ENCODE results near the gene ARMH1. TPM values are rescaled to one million over a fixed set of nuclear protein-coding genes. Genes with fewer than 3 reads are reported as not detected.
A peak's percentile ranks its signal among the peaks of the same experiment; 100 is the strongest.
"Not testable (repeated sequence)": the region's sequence is repeated elsewhere in the genome, so short reads cannot be mapped to it uniquely, and the experiment has no call there.

Gene ARMH1
- total RNA-seq, 6 donors from 2014 or later = 4.6 to 29.3 (median 13.0) TPM

DNA sequence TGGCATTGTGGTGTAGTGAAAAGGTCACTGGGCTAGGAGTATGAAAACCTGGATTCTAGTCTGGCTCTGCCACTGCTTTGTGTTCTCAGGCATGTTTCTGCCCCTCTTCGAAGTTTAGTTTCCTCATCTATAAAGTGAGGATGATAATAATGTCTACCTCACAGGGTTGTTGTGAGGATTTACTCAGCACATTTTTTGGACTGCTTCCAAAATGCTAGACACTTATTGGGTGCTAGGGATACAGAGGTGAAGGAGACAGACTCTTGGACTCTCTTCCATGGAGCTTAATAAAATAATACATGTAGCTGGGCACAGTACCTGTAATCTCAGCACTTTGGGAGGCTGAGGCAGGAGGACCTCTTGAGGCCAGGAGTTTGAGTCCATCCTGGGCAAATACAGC lies 68.7 kb downstream of the ARMH1 start:
- ATAC-seq (ENCODE audit: low FRiP score in 2 of 2) (no peak), DNase-seq (no peak)
- Histone ChIP-seq H3K9me3 (no peaks in the 10 kb centered on the region), H3K27ac (no peak overlapping the region), H3K4me1 (peaks cover 6 to 9% (median 7%) of the 10 kb centered on the region in 4 donors), H3K27me3 (no peaks in the 10 kb centered on the region), H3K36me3 (no peaks in the 10 kb centered on the region), H3K4me3 (no peak overlapping the region)
- no peak for TF ChIP-seq EP300 (IDR thresholded peaks at IDR 0.05)
- WGBS, 2 donors = 84 to 100% methylated on average over 1 of the region's 1 CpG

DNA sequence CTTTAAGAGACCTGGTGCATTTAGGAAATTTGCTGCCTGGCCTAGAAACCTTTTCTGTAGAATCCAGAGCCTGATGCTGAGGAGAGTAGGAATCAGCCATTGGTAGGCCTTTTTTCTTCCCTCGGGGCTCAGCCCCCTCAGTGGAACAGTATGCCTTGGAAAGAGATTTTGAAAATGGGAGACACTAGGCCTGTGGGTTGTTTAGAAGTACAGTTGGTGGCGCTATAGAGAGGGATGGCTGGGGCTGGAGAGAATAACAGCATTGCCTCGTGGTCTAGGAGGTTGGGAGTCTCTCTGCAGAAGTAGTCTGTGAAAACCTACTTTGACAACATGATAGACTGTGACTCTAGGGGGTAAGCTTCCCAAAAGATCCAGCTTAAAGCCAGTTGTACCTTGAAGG lies 73.4 kb downstream of the ARMH1 start:
- H3K27ac ChIP-seq = no peak overlapping the region
- H3K27me3 ChIP-seq = no peaks in the 10 kb centered on the region
- WGBS, 2 donors = 90 to 92% methylated on average over 3 of the region's 3 CpGs
- H3K4me1 ChIP-seq = no peaks in the 10 kb centered on the region
- ATAC-seq (ENCODE audit: low FRiP score in 2 of 2) (no peak), DNase-seq (no peak)
- no peaks in the 10 kb centered on the region for H3K36me3 ChIP-seq
- TF ChIP-seq EP300 (IDR thresholded peaks at IDR 0.05) = no peak
- TF ChIP-seq POLR2AphosphoS5 (IDR thresholded peaks at IDR 0.05) = no peak
- TF ChIP-seq, protein P1, sequence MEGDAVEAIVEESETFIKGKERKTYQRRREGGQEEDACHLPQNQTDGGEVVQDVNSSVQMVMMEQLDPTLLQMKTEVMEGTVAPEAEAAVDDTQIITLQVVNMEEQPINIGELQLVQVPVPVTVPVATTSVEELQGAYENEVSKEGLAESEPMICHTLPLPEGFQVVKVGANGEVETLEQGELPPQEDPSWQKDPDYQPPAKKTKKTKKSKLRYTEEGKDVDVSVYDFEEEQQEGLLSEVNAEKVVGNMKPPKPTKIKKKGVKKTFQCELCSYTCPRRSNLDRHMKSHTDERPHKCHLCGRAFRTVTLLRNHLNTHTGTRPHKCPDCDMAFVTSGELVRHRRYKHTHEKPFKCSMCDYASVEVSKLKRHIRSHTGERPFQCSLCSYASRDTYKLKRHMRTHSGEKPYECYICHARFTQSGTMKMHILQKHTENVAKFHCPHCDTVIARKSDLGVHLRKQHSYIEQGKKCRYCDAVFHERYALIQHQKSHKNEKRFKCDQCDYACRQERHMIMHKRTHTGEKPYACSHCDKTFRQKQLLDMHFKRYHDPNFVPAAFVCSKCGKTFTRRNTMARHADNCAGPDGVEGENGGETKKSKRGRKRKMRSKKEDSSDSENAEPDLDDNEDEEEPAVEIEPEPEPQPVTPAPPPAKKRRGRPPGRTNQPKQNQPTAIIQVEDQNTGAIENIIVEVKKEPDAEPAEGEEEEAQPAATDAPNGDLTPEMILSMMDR (IDR thresholded peaks at IDR 0.05) = no peak
- no peak for TF ChIP-seq POLR2A (IDR thresholded peaks at IDR 0.05)
- H3K4me3 ChIP-seq = no peak overlapping the region
- H3K9me3 ChIP-seq = no peaks in the 10 kb centered on the region

DNA sequence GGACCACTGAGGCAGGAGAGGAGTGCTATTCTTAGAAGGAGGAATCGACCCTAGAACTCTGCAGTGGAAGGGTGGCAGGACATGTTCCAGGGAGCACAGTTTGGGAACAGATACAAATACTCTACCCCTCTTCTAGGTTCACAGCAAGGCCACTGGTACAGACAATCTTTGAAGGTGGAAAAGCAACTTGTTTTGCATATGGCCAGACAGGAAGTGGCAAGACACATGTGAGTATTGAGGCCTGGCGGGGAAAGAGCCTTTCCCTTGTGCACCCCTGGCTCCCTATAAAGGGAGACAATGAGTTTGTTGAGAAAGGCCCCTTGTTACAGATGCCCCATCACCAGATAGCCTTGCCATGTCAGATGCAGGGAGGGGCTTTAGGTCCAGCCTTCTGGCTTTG lies 82.9 kb downstream of the ARMH1 start:
- DNase-seq = no peak
- Histone ChIP-seq H3K4me3 (no peak overlapping the region), H3K4me1 (no peaks in the 10 kb centered on the region), H3K9me3 (no peaks in the 10 kb centered on the region), H3K27me3 (no peaks in the 10 kb centered on the region), H3K36me3 (peaks cover 0 to 14% (median 0%) of the 10 kb centered on the region in 4 donors), H3K27ac (peak overlapping the region in 2 of 4 donors; percentile 21 to 50)
- WGBS, 2 donors = 97 to 100% methylated on average over 2 of the region's 2 CpGs
- no peak for ATAC-seq (ENCODE audit: low FRiP score in 2 of 2)
- no peak for TF ChIP-seq POLR2A (IDR thresholded peaks at IDR 0.05)
- TF ChIP-seq POLR2AphosphoS5 (IDR thresholded peaks at IDR 0.05) = no peak
- TF ChIP-seq, protein P1 (IDR thresholded peaks at IDR 0.05) = no peak
- TF ChIP-seq EP300 (IDR thresholded peaks at IDR 0.05) = no peak

DNA sequence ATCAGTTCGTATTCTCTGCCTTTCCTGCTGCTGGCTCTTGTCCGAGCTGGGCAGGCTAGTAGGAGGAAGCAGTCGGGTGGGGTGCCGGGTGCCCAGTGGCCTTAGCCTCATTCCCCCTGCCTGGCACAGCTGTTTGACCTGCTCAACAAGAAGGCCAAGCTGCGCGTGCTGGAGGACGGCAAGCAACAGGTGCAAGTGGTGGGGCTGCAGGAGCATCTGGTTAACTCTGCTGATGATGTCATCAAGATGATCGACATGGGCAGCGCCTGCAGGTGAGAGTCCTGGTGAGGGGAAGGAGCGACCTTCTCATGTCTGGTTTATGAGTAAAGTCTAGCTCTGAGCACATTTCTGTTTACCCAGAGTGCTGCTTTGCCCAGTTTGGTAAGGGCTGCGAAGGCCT lies 84.6 kb downstream of the ARMH1 start:
- WGBS, 2 donors = 87 to 97% methylated on average over 10 to 11 of the region's 11 CpGs
- no peaks in the 10 kb centered on the region for H3K4me1 ChIP-seq
- TF ChIP-seq EP300 (IDR thresholded peaks at IDR 0.05) (no peak), POLR2AphosphoS5 (IDR thresholded peaks at IDR 0.05) (no peak), POLR2A (IDR thresholded peaks at IDR 0.05) (no peak)
- TF ChIP-seq, protein P1 (IDR thresholded peaks at IDR 0.05) = no peak
- H3K4me3 ChIP-seq = no peak overlapping the region
- H3K27me3 ChIP-seq = no peaks in the 10 kb centered on the region
- peak in 1 of 2 donors; percentile 44 for DNase-seq
- no peak overlapping the region for H3K27ac ChIP-seq
- ATAC-seq (ENCODE audit: low FRiP score in 2 of 2) = no peak
- H3K9me3 ChIP-seq = no peaks in the 10 kb centered on the region
- peaks cover 0 to 14% (median 0%) of the 10 kb centered on the region in 4 donors for H3K36me3 ChIP-seq

DNA sequence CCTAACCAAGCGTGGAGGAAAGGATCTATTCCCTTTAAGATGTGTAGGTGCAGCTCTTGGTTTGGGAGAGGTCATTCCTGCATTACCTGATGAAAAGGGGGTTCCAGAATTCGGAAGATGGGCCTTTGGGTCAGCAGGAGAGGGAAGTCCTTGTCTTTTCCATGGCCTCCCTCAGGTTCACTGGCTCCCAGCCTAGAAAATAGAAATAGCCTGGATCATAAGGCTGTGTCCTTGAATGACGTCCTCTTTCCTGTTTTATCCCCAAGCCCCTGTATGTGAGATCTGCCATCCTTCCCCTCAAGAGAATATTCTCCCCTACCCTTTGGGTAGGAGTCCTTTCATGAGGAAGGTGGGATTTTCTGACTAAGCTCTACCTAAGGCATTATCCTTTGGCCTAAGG lies 86.4 kb downstream of the ARMH1 start:
- Histone ChIP-seq H3K4me1 (no peaks in the 10 kb centered on the region), H3K27me3 (no peaks in the 10 kb centered on the region), H3K4me3 (no peak overlapping the region), H3K9me3 (no peaks in the 10 kb centered on the region), H3K36me3 (peaks cover 0 to 14% (median 0%) of the 10 kb centered on the region in 4 donors), H3K27ac (no peak overlapping the region)
- TF ChIP-seq POLR2A (IDR thresholded peaks at IDR 0.05) (no peak), POLR2AphosphoS5 (IDR thresholded peaks at IDR 0.05) (no peak), EP300 (IDR thresholded peaks at IDR 0.05) (no peak)
- TF ChIP-seq, protein P1 (IDR thresholded peaks at IDR 0.05) = no peak
- DNase-seq (no peak), ATAC-seq (ENCODE audit: low FRiP score in 2 of 2) (no peak)
- WGBS, 2 donors = 93 to 100% methylated on average over 3 of the region's 3 CpGs

DNA sequence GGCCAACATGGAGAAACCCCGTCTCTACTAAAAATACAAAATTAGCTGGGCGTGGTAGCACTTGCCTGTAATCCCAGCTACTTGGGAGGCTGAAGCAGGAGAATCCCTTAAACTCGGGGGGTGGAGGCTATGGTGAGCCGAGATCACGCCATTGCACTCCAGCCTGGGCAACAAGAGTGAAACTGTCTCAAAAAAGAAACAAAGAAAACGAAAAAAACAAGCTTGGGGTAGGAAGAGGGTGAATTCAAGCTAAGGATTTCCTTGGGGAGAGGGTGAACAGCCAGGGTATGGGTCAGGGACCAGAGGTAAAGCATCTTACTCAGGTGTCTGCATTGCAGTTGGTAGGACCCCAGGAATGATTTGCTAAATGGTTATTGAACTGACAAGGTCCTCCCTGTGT lies 91.9 kb downstream of the ARMH1 start:
- not testable (repeated sequence) for DNase-seq; H3K27me3 ChIP-seq; H3K9me3 ChIP-seq; H3K4me1 ChIP-seq; H3K36me3 ChIP-seq; ATAC-seq (ENCODE audit: low FRiP score in 2 of 2); H3K27ac ChIP-seq; H3K4me3 ChIP-seq
- 96% methylated on average over 6 of the region's 6 CpGs for WGBS, 2 donors
